GM12892 (cell line): ENCODE results near the gene CTBS.

Source experiments
- POLR2A ChIP-seq: IDR thresholded peaks from 2 replicates; pipeline ENCODE4 v1.6.1; 2011; ENCODE audit warnings: low read depth, low read length, control low read depth
- POLR2AphosphoS5 ChIP-seq: IDR thresholded peaks from 2 replicates; pipeline ENCODE4 v1.6.1; 2011; ENCODE audit warnings: low read depth, low read length, control low read depth
- TAF1 ChIP-seq: IDR thresholded peaks from 2 replicates; pipeline ENCODE4 v1.6.1; 2011; ENCODE audit warnings: low read depth, mild to moderate bottlenecking, control low read depth, low read length, borderline replicate concordance

- TF ChIP-seq TAF1, result no peak
- TF ChIP-seq POLR2AphosphoS5, result no peak
- TF ChIP-seq POLR2A, result no peak
These were observed 64.1 kb downstream of the CTBS start for GRCh38 chr1:84510165-84510564.
